Stimulated activated CD4-positive, alpha-beta T cell treated with anti-CD3 and anti-CD28 coated beads, Interleukin-15, amount 100 ng/mL, for 1 hour (primary cell): ENCODE results near the gene NUDT4.
"Not testable (repeated sequence)": the region's sequence is repeated elsewhere in the genome, so short reads cannot be mapped to it uniquely, and the experiment has no call there.

Experiments used
- DNase-seq, 2 donors: peaks; one replicate each; pipeline ENCODE4 v3.0.0-alpha.2; 2020; ENCODE audit warnings: low read depth in 1 of 2, low spot score in 1 of 2

NUDT4 gene

DNA sequence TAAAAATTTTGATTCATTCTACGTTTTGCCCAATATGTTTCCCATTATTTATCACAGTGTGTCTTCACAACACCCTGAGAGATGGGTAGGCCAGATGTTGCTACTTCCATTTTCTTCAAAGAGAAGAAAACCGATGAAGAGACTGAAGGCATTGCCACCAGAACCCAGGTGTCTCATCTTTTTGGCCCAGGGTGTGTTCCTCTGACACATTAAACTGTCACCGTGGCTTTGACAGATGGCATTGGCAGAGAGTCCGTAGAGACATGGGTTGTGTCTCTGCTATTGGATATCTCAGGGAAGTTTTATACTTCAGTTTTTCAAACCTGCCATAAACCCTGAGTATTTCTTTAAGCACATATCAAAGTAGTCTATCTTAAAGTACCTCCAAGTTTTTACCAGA lies 11.3 kb upstream of the NUDT4 start:
- DNase-seq, result no peak

DNA sequence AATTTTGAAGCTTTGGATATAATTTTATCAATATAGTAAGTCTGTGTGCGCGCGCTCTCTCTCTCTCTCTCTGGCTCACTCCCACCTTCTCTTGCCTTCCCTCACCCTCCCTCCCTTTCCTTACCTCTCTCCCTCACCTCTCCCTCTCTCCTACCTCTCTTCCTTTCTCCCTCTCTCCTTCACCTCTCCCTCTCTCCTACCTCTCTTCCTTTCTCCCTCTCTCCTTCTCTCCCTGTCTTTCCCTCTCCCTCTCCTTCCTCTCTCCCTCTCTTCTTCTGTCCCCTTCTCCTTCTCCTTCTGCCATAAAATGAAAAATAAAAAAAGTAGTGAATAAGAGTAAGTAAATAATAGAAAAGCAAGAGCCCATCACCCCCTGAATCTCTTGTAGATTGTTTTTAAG lies 9.0 kb upstream of the NUDT4 start:
- no peak for DNase-seq

DNA sequence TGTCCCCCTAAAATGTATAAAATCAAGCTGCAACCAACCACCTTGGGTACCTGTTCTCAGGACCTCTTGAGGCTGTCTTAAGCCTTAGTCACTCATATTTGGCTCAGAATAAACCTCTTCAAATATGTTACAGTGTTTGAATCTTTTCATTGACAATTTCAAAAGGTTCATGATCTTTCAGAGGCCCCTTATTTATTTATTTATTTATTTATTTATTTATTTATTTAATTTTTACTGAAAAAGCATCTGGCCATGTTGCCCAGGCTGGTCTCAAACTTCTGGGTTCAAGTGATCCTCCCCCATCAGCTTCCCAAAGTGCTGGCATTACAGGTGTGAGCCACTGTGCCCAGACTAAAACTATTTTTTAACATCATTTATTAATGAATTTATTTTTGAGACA lies 8.2 kb upstream of the NUDT4 start:
- DNase-seq, result no peak

DNA sequence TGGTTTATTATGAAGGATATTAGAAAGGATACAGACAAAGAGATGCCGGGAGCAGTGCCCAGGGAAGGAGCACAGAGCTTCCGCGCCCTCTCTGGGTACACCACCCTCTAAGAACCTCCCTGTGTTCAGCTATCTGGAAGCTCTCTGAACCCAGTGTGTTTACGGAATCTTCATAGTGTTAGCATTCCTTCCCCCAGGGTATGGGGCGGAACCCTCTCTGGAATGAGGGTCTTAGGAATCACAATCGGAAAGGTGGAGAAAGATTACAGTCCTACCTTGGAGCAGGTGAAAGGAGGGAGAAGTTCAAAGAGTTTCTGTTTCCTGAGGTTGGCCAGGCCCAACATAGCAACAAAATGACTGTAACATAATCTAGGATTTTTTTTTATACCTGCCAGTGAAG lies 6.8 kb upstream of the NUDT4 start:
- DNase-seq, result no peak

DNA sequence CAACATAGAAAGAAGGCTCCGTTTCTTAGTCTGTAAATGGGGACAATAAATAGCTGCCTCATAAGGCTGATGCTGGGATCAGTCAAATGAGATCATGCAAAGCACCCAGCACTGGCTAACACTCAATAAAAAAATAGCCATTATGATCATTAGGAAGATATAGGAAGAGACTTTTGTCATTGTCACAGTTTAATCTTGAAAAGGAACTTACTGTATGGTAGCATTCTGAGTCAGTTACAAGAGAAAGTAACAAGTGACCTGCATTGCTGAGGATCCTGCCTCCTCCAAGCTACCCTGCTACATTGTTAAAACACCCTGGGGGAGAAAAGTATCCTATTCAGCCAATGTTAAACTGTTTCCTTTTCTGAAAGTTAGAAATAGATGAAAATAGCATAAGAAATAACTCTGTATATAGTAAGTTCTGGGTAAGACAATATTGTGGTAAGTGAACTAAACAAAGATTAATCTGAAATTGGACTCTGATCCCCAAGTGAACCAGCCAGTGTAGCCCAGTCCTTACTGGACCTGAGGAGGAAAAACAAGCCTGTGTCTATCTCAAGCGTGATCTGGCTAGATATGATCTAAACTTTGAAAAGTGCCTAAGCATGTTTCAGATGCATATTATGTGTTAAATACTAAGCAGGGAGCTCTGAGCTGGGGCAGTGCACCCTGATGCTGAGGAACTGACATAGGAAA lies 3.6 kb upstream of the NUDT4 start:
- no peak for DNase-seq

DNA sequence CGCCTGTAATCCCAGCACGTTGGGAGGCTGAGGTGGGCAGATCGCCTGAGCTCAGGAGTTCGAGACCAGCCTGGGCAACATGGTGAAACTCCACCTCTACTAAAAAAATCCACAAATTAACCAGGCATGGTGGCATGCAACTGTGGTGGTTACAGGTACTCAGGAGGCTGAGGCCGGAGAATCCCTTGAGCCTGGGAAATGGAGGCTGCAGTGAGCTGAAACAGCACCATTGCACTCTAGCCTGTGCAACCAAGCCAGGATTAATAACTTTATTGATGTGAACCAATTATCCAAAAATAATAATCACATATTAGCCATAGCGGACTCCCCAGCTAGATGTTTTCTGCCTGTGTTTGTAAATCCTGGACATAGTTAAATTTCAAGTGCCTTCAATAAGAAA lies 1.8 kb upstream of the NUDT4 start:
- no peak for DNase-seq

DNA sequence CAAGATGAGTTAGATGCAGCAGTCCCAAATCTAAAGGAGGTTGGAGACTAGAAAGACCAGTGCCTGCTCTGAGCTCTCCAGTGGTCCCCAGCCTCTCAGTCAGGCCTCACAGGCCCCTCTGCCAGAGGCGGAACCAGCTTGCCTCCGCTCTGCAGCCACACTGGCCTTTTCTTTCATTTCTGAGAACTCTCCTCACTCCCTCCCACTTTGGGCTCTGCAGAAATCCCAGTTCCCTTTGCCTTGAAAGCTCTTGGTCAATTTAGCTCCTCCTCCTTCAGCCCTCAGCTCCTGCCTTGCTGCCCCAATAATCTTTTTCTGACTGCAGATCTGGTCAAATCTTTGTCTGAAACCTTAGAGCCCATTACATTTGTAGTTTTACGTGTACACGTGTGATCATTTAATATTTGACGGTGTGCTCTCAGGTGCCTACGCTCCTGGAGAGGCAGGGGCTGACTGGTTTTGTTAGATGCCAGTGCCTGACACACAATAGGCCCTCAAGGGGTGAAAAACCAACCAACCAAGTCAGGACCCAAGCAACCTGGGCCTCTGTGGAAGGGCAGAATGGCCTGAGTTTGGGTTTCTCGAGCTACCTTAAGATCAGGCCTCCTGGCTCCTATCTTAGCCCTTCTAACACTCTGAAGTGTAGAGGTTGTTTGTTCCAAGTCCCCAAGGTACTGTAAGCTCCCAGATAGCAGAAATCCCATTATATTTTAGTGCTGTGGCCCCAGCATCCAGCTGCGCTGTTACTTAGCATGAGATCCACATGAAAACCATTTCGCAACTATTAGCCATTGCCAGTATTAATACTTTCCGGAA lies 1.1 kb upstream of the NUDT4 start:
- no peak for DNase-seq

DNA sequence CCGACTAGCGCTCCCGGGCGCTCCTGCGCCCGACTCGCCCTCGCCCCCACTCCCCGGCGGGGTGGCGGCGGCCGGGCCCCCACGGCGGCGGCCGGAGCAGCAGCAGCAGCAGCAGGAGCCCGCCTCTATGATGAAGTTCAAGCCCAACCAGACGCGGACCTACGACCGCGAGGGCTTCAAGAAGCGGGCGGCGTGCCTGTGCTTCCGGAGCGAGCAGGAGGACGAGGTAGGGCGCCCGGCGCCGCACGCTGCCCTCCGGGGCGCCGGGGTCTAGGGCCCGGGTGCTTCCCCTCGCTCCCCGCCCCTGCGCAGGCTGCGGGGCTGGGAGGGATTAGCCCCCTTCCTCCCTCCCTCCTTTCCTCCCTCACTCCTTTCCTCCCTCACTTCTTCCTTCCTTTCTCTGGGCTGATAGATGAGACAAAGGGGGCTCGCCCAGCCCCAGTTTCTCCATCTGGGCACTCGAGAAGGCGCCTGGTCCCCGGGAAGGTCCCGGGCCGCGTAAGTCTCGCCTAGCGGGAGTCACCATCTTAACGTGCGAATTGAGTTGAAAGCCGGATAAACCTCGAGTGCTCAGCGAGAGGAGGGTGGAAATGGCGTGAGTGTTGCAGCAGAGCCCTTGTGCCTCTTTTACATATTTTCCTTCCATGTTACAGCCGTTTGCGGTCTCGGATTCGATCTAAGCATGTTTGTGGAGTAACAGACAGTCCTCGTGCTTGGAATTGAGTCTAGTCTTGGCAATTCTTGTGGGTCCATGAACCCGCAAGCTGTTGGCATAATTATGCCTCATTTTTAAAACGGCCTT lies 672 bp downstream of the NUDT4 start:
- peak; percentile 20 to 25 for DNase-seq

DNA sequence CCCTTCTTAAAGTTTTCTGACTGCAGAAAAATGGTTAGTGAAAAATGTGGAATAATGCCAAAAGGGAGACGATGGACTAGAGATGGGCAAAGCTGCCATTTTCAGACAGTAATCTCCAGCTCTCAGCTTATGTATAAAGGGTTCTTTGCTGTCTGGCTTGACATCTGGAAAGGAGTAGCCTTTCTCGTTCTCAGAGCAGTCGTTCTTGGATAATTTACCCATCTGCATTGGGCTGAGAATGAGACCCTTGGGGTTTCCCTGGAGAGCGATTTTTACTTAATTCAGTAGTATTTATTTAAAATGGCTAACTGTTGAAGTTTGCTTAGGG lies 1.2 kb downstream of the NUDT4 start:
- no peak for DNase-seq

DNA sequence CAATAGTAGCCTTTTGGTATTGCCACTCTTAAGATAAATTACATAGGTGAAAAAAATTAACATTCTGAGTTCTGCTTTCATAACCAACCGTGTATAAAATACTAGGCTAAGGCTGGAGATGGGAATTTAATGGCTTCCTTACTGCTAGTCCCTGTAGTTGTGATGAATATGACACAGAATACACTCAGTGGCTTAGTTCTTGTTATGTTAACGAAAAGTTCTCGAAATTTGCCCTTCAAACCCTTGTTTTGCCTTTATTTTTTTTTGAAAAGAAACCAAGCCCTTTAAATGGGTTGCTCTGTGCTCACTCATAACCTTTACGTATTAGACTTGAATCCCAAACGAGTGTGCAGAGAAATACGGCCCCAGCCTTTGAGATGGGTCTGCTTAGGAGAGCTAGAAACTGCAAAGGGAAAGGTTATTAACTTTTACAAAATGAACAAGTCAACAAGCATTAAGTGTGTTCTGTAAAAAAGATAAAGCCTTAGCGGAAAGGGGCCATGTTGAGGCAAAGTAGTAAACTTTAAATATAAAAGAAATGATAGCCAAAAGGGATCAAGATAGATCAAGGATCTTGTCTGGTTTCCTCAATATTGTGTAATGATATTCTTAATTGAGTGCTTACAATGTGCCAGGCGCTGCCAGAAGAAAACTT lies 1.7 kb downstream of the NUDT4 start:
- DNase-seq, result no peak

DNA sequence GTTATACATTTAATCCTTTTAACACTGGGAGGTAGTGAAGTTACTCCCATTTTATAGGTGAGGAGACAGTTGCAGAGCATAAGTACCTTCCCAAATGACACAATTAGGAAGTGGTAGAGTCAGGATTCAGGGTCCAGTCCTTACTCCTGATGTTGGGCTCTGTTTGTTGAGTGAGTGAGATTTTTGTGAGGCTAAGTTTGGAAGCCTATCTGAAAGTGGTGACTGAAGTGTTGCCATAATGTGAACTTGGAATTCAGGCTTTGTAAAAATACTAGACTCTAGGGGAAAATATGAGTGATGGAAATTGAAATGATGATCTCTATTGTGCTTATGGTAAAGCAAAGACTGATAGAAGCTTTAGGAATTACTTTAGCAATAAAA lies 2.2 kb downstream of the NUDT4 start:
- DNase-seq, result no peak

DNA sequence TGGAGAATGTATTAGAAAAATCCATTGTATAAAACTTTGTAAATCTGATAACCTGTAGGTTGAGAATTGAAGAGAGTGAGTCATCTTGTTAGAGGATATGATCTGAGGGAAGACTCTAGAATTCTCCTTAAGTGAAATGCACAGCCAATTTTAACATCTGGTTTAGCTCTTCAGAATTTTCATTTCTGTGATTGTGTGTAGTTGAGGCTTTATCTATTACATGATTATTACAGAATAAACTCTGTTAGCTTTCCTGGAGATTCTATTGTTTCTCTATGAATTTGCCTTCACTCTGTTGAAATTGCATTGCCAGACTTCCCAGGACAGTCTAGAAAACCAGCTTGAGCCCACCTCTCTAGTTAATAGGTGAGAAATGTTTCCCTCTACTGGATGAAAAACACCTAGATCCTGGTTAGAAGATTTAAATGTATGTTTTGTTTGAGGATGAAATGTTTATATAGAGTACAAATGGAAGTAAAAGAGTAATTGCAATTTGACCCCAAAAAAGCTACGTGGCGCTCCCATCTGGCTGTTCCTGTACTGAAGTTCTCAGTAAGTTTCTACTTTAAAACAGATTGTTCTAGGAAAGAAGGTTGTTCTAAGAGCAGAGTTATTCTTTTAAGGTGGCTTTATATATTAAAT lies 2.9 kb downstream of the NUDT4 start:
- no peak for DNase-seq

DNA sequence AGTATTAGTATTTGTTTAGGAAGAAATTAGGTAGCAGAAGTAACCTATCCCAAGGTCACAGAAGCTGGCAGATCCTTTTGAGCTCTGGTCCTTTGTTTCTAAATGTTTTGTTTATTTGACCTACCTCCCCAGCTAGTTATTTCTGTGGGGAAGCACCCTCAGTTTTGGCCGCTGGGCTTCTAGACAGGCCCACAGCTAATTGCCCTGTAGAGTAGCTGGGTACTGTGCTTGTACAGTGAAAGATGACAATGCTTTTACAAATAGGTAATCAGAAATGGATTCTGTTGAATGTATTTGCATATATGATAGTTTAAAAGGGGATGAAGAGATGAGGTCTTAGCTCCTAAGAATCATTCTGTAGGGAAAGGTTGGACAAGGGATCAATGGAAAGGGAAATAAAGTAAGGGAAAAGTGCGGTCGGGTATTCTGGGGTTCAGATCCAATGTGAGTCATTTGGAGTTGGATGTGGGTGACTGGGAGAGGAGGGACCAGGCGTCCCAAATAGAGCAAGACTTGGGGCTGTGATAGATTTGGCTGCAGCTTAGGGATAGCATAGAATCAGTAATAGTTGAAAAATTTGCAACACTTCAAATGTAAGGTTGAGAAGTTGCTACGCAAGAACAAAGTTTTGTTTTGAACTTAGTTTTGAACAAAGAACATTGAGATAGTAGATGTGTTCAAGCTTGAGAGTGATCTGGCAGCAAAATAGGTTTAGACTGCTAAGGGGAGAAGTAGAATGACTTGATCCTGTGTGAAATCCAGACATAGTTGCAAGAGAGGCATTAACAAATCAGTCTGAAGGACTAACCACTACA lies 3.6 kb downstream of the NUDT4 start:
- no peak for DNase-seq

DNA sequence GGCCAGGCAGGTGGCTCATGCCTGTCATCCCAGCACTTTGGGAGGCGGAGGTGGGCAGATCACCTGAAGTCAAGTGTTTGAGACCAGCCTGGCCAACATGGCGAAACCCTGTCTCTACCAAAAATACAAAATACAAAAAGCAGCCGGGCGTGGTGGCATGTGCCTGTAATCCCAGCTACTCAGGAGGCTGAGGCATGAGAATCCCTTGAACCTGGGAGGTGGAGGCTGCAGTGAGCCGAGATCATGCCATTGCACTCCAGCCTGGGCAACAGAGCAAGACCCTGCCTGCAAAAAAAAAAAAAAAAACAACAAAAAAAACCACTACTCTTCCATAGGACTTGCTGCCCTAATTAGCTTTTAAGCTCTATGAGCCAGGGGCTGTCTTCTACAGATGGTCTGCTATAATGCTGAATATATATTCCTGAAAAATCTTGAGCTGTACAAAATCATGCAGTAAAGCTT lies 4.3 kb downstream of the NUDT4 start:
- DNase-seq, result not testable (repeated sequence)

DNA sequence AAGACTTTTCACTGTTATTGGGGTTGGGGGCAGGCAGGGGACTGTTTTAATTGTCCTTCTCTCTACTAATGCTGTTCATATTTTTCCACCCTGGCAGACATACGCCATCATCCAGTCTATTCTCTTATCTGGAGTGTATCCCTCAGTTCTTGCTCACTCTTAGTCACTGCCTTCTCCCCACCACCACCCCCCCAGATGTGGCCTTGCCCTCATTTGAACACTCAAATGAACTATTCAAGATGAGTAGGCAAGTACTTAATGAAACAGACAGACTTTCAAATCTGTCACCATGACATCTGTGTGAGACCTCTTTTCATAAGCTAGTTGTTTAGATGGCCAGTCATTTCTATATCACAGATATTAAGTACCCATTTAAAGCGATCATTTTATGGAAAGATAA lies 10.1 kb downstream of the NUDT4 start:
- no peak for DNase-seq

DNA sequence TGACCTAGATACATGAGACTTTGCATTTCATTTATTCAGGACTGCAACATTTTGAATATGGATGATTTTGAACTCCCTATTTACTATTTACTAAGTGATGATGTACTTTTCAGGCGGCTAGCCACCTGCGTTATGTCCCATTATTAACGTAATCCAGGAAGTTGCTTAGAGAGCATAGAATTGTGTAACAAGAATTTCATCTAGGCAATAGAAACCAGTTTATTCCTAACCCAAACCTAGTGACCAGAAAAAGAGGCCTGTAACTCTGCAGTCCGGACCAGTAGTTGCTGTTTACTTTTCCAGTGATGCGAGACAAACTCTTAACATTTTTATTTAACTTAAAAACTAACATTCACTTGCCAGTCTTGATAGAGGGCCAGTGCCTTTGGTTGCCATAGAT lies 12.3 kb downstream of the NUDT4 start:
- DNase-seq, result no peak

DNA sequence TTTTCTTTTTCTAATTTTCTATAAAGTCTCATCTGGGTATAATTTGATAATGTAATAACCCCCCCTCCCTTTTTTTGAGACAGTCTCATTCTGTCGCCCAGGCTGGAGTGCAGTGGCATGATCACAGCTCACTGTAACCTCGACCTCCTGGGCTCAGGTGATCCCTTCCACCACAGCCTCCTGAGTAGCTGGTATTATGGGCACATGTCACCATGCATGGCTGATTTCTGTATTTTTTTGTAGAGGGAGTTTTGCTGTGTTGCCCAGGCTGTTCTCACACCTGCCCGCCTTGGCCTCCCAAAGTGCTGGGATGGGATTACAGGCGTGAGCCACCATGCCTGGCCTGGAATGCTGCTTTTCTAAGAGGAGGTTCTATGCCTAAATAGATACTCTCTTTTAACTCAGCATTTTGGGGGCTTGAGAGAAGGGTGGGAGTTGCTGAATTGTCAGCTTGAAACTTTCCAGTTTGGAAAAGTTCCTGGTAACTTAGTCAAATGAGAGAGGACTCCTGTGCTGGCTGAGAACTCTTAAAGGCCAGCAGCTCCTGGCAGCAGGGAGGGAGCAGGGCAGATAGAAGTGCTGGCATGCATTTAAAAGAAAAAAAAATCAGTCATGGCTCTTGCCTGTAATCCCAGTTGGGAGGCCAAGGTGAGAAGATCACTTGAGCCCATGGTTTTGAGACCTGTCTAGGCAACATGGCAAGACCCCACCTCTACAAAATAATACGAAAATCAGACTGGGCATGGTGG lies 13.0 kb downstream of the NUDT4 start:
- no peak for DNase-seq

DNA sequence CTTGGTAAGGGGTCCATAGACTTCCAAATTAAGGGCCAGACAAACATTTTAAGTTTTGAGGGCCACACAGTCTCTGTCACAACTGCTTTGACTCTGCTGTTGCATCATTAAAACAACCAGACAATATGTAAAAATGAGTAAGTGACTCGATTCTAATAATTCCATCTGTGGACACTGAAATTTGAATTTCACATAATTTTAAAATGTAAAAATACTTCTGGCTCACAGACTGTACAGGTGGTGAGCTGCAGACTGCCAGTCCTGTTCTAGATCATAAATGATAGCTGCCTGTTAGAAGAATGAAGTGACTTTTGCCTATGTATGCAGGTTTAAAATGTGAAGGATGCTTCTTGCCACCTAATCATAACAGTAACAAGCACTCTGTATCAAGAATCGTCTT lies 15.7 kb downstream of the NUDT4 start:
- DNase-seq, result no peak

DNA sequence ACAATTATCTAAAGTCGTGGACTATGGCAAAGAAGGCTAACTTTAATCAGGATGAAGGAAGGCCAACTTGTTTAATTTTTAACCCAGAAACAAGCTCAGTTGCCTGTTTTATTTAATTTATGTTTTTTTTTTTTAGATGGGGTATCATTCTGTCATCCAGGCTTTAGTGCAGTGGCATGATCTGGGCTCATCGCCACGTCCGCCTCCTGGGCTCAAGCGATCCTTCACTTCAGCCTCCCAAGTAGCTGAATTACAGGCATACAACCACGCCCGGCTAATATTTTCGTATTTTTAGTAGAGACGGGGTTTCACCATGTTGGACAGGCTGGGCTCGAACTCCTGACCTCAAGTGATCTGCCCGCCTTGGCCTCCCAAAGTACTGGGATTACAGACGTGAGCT lies 19.7 kb downstream of the NUDT4 start:
- DNase-seq, result no peak
